GM23248 (cell line): ENCODE data around the gene PEG3. TPM values are rescaled to one million over a fixed set of nuclear protein-coding genes. Genes with fewer than 3 reads are reported as not detected.

Source experiments
- DNase-seq: peaks from one replicate; pipeline ENCODE4 v3.0.0-alpha.2; 2015
- H2AFZ ChIP-seq: fragments of 200-600 bp; sonication (generic); 2 replicates; pipeline ENCODE4 v1.6.1; 2016; ENCODE audit warnings: antibody characterized with exemption
- H3F3A ChIP-seq: fragments of 200-600 bp; sonication (generic); 2 replicates; pipeline ENCODE4 v1.6.1; 2016; ENCODE audit warnings: mild to moderate bottlenecking, antibody characterized with exemption, mixed run types; ENCODE audit not compliant: insufficient read depth
- H3K27ac ChIP-seq: fragments of 200-600 bp; sonication (generic); 2 replicates; pipeline ENCODE4 v1.5.1; 2016; ENCODE audit warnings: mild to moderate bottlenecking
- H3K27me3 ChIP-seq: fragments of 200-600 bp; sonication (generic); replicated peaks from 2 replicates; pipeline ENCODE4 v1.6.1; 2016; ENCODE audit warnings: mild to moderate bottlenecking; ENCODE audit not compliant: insufficient read depth
- H3K36me3 ChIP-seq: fragments of 200-600 bp; sonication (generic); 2 replicates; pipeline ENCODE4 v1.6.1; 2016; ENCODE audit warnings: low read depth, mild to moderate bottlenecking
- H3K4me1 ChIP-seq: fragments of 200-600 bp; sonication (generic); 2 replicates; pipeline ENCODE4 v1.6.1; 2016; ENCODE audit warnings: mild to moderate bottlenecking; ENCODE audit not compliant: insufficient read depth
- H3K4me2 ChIP-seq: fragments of 200-600 bp; sonication (generic); one replicate; pipeline ENCODE4 v1.6.1; 2016; ENCODE audit warnings: mild to moderate bottlenecking; ENCODE audit not compliant: unreplicated experiment
- H3K4me3 ChIP-seq: fragments of 200-600 bp; sonication (generic); 2 replicates; pipeline ENCODE4 v1.5.1; 2016; ENCODE audit warnings: mild to moderate bottlenecking
- H3K79me2 ChIP-seq: fragments of 200-600 bp; sonication (generic); 2 replicates; pipeline ENCODE4 v1.6.1; 2016; ENCODE audit warnings: mild to moderate bottlenecking; ENCODE audit not compliant: insufficient read depth
- H3K9ac ChIP-seq: fragments of 200-600 bp; sonication (generic); 2 replicates; pipeline ENCODE4 v1.6.1; 2016; ENCODE audit warnings: mild to moderate bottlenecking
- H3K9me2 ChIP-seq: fragments of 200-600 bp; sonication (generic); 2 replicates; pipeline ENCODE4 v1.6.1; 2016; ENCODE audit warnings: mixed run types, mild to moderate bottlenecking, moderate library complexity; ENCODE audit not compliant: insufficient read depth
- H3K9me3 ChIP-seq: fragments of 200-600 bp; sonication (generic); one replicate; pipeline ENCODE4 v1.6.1; 2017; ENCODE audit warnings: low read depth
- H4K20me1 ChIP-seq: fragments of 200-600 bp; sonication (generic); 2 replicates; pipeline ENCODE4 v1.6.0; 2016; ENCODE audit not compliant: insufficient read depth
- EZH2 ChIP-seq: fragments of 200-600 bp; sonication (generic); IDR thresholded peaks from 2 replicates; pipeline ENCODE4 v1.6.1; 2018; ENCODE audit warnings: antibody characterized with exemption, mild to moderate bottlenecking; ENCODE audit not compliant: insufficient read depth, poor library complexity, severe bottlenecking
- EZH2phosphoT487 ChIP-seq: fragments of 200-600 bp; sonication (generic); IDR thresholded peaks from 2 replicates; pipeline ENCODE4 v1.6.1; 2018; ENCODE audit warnings: antibody characterized with exemption, moderate library complexity, mild to moderate bottlenecking, low read depth; ENCODE audit not compliant: insufficient read depth
- WGBS, 2 experiments: methylation state at CpG; one replicate each; pipeline ENCODE4 v1.1.6; 2015 to 2017; ENCODE audit warnings: low lambda C conversion rate in 2 of 2, low coverage in 1 of 2; ENCODE audit errors: missing lambda C conversion rate in 2 of 2; 5-methylcytosine and 5-hydroxymethylcytosine counted together
- in situ Hi-C: fragments of 300-500 bp; cut with MboI; formaldehyde crosslinking; loops from 2 replicates; pipeline ENCODE4 v1.15.0; 2020
- polyA plus RNA-seq: library from polyadenylated mRNA; unstranded; fragments of >200 nt; fragmentation: Nextera tagmentation; extraction: Ambion mirVana; gene quantifications from 2 replicates; pipeline ENCODE4 v1.2.1, GENCODE V29; 2016
- total RNA-seq: library from RNA; depleted of rRNA; stranded (reverse); fragments of >200 nt; shearing (Covaris generic); gene quantifications from 2 replicates; pipeline ENCODE4 v1.2.3, GENCODE V29; 2014

PEG3 gene
- total and polyA plus RNA-seq, 2 experiments from 2014 or later: 0.65 to 0.81 TPM

- Histone ChIP-seq H3K27ac (no peak overlapping the region), H2AFZ (no peak overlapping the region), H3K9me2 (no peaks in the 10 kb centered on the region), H3K4me2 (no peak overlapping the region), H3K79me2 (no peaks in the 10 kb centered on the region), H3K36me3 (no peaks in the 10 kb centered on the region), H3K4me3 (no peak overlapping the region), H3K9ac (no peak overlapping the region), H3K27me3 (no peaks in the 10 kb centered on the region), H3K9me3 (no peaks in the 10 kb centered on the region), H3K4me1 (no peaks in the 10 kb centered on the region), H3F3A (no peaks in the 10 kb centered on the region), H4K20me1 (no peaks in the 10 kb centered on the region)
- DNase-seq: no peak
- in situ Hi-C loops: no loop called here
- TF ChIP-seq EZH2 (no peak), EZH2phosphoT487 (no peak)
- WGBS, 2 experiments: 36 to 42% methylated on average over 12 of the region's 12 CpGs
Measured at GRCh38 chr19:56841193-56841543, 642 bp upstream of the PEG3 start.

GRCh38 chr19:56839652-56840450 is 675 bp downstream of the PEG3 start:
- no peaks in the 10 kb centered on the region for H3F3A ChIP-seq
- no peak overlapping the region for H3K9ac ChIP-seq
- H3K27ac ChIP-seq: peak overlapping the region; percentile 48
- no peaks in the 10 kb centered on the region for H4K20me1 ChIP-seq
- peak overlapping the region; percentile 65 for H2AFZ ChIP-seq
- no peaks in the 10 kb centered on the region for H3K9me2 ChIP-seq
- no peaks in the 10 kb centered on the region for H3K9me3 ChIP-seq
- 52 to 68% methylated on average over 33 to 37 of the region's 48 CpGs for WGBS, 2 experiments
- H3K4me1 ChIP-seq: no peaks in the 10 kb centered on the region
- peak overlapping the region; percentile 20 for H3K4me2 ChIP-seq
- no peaks in the 10 kb centered on the region for H3K79me2 ChIP-seq
- TF ChIP-seq EZH2 (no peak), EZH2phosphoT487 (no peak)
- no peak for DNase-seq
- peak overlapping the region; percentile 62 for H3K4me3 ChIP-seq
- in situ Hi-C loops: no loop called here
- no peaks in the 10 kb centered on the region for H3K36me3 ChIP-seq
- H3K27me3 ChIP-seq: no peaks in the 10 kb centered on the region

DNA sequence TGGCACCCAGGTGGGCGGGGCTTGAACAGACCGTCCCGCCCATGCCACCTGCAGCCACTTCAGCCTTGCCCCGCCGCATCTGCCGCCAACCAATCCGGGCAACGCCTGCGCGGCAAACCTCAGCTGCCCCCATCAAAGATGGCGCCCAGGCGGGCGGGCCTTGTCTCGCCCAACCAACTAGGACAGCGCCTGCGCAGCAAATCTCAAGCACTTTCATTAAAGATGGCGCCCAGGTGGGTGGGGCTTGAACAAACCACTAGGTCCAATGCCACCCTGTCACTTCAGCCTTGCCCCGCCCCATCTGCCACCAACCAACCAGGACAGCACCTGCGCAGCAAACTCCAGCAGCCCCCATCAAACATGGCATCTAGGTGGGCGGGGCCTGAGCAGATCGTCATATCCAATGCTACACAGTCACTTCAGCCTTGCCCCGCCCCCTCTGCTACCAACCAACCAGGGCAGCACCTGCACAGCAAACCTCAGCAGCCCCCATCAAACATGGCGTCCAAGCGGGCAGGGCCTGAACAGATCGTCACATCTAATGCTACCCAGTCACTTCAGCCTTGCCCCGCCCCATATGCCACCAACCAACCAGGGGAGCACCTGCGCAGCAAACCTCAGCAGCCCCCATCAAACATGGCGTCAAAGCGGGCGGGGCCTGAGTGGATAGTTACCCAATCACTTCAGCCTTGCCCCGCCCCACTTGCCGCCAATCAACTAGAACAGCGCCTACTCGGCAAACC is 1.4 kb downstream of the PEG3 start:
- H3K9me3 ChIP-seq: no peaks in the 10 kb centered on the region
- no peaks in the 10 kb centered on the region for H3F3A ChIP-seq
- no peaks in the 10 kb centered on the region for H3K4me1 ChIP-seq
- H3K36me3 ChIP-seq: no peaks in the 10 kb centered on the region
- H3K9ac ChIP-seq: no peak overlapping the region
- H3K4me3 ChIP-seq: peak overlapping the region; percentile 63
- WGBS, 2 experiments: 45 to 52% methylated on average over 34 of the region's 34 CpGs
- no peaks in the 10 kb centered on the region for H3K27me3 ChIP-seq
- no peaks in the 10 kb centered on the region for H3K79me2 ChIP-seq
- no peaks in the 10 kb centered on the region for H3K9me2 ChIP-seq
- H2AFZ ChIP-seq: no peak overlapping the region; the same call in 1 of the 2 replicates
- H4K20me1 ChIP-seq: no peaks in the 10 kb centered on the region
- in situ Hi-C loops: no loop called here
- no peak overlapping the region for H3K4me2 ChIP-seq
- DNase-seq: peak; percentile 84
- no peak for TF ChIP-seq EZH2
- no peak for TF ChIP-seq EZH2phosphoT487
- H3K27ac ChIP-seq: peak overlapping the region; percentile 53

DNA sequence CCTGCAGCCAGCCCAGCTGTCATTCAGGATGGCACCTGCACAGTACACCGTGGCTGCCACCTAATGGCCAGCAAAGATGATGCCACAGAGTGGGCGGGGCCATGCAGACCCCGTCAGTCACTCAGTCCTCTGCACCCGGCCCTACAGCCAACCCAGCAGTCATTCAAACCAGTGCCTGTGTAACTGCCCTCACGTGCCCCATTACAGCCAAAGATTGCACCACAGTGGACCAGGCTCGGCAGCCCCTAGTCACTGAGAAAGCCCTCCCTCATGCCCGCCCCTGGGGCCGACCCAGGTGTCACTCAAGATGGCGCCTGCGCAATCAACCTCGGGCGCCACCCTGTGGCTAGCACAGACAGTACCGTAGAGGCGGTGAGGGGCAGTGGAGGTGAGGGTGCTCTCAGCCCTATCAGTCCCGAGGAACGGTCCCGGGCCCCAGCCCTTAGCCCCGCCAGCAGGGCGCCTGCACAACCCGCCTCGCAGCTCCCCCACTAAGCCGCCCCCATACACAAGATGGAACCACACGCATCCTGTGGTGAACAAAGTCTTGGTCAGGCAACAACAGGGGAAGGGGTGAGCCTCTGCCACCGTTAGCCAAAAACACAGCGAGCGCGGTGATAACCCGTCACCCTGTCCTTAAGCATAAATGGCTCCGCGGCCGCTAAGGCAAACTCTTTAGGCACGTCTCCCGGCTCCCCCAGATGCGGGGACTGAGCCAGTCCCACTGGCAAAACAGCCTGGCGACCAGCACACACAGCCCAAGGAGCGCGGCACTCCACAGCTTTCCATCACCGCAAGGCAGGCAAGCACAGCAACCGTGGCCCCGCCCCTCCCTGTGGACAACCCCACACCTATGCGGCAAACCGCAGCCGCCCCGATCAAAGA is 2.3 kb downstream of the PEG3 start:
- Histone ChIP-seq H3K36me3 (no peaks in the 10 kb centered on the region), H3K4me2 (peak overlapping the region; percentile 43), H3F3A (no peaks in the 10 kb centered on the region), H3K9me3 (no peaks in the 10 kb centered on the region), H3K27ac (peak overlapping the region; percentile 53), H3K79me2 (no peaks in the 10 kb centered on the region), H3K4me3 (peak overlapping the region; percentile 63), H3K27me3 (no peaks in the 10 kb centered on the region), H3K9me2 (no peaks in the 10 kb centered on the region), H3K4me1 (no peaks in the 10 kb centered on the region), H4K20me1 (no peaks in the 10 kb centered on the region), H2AFZ (peak overlapping the region; percentile 68), H3K9ac (peak overlapping the region; percentile 47)
- DNase-seq: peak; percentile 60
- WGBS, 2 experiments: 38 to 46% methylated on average over 39 to 44 of the region's 44 CpGs
- in situ Hi-C loops: no loop called here
- TF ChIP-seq EZH2phosphoT487 (no peak), EZH2 (no peak)
